Skeletal muscle cell (primary cell): ENCODE data around the gene SCGN.

ENCODE experiments used
- DNase-seq: peaks from one replicate; pipeline ENCODE4 v3.0.0-alpha.2; 2010; ENCODE audit warnings: low read depth
- H3K4me3 ChIP-seq: 2 replicates; pipeline ENCODE4 v1.5.1; 2011; ENCODE audit warnings: low read depth, mild to moderate bottlenecking, control low read depth, low read length, moderate library complexity

SCGN gene

DNA sequence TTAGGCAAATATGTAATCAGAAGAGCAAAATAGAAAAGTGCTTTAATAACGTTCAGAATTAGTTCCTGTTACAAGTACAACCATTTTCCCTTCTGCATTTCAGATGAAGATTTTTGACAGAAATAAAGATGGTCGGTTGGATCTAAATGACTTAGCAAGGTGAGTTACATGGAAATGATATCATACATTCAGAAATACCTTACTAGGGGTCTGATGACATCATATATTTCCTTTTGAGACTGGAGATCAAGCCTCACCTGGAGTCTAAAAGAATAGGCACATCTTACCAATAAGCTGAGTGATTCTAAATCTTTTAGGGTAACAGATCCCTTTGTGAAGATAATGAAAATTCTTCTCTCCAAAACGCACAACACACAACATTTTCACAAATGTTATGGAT is 29.8 kb downstream of the SCGN start:
- H3K4me3 ChIP-seq = no peak overlapping the region

DNA sequence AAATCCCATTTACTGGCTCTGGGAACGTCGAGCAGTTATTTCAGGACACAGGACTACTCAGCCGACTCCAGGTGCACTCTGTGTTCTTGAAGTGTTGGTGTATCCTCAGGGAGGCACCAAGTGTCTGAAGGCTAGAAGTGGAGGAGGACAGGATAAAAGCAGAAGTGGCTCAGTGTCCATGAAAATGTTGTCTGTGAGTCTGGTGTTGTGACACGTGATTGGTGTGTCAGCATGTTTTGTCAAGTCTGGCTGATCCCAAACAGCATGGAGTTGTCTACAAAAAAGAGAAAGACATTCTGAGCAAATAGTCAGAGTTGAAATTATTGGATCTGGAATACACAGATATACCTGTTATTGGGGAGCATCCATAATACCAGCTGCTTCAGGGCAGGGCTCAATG is 30.3 kb downstream of the SCGN start:
- H3K4me3 ChIP-seq = no peak overlapping the region
- DNase-seq = no peak

More for the DNA sequence above, 29.8 kb downstream of the SCGN start:
- DNase-seq = no peak

DNA sequence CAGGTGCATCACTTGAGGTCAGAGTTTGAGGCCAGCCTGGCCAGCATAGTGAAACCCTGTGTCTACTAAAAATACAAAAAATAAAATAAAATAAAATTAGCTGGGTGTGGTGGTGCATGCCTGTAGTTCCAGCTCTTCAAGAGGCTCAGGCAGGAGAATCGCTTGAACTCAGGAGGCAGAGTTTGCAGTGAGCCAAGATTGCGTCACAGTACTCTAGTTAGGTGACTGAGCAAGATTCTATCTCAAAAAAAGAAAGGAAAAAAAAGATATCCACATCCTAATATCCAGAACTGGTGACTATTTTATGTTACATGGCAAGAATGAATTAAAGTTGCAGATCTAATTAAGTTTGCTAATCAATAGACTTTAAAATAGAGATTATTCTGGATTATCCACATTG is 32.5 kb downstream of the SCGN start:
- no peak for DNase-seq
- no peak overlapping the region for H3K4me3 ChIP-seq

DNA sequence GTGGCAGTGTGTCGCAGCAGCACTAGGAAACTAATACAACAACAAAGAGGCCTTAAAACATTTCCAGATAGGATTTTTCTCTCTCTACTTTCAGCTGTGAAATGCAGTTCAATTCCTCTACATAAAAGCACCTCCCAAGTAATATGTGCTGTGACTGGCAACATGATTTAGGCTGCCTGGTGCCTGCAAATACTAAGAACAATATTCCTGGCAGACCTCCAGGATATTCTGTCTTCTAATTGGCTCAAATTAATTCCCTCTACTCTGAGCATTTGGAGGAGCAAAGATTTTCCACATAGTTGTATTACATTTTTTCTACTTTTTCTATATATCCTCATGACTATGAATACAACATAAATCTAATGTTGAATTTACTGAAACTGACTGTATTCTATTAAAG is 33.2 kb downstream of the SCGN start:
- no peak overlapping the region for H3K4me3 ChIP-seq
- DNase-seq = no peak

DNA sequence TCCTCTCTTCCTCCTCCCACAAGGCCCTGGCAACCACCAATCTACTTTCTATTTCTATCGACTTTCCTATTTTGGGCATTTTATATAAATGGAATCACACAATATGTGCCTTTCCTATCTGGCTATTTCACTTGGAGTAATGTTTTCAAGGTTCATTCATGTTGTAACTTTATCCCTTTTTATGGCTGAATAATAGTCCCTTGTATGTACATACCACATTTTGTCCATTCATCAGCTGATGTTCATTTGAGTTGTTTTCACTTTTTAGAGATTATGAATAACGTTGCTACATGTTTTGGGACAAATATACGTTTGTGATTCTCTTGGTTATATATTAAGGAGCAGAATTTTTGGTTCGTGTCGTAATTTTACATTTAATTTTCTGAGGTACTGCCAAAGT is 33.9 kb downstream of the SCGN start:
- H3K4me3 ChIP-seq = no peak overlapping the region

DNA sequence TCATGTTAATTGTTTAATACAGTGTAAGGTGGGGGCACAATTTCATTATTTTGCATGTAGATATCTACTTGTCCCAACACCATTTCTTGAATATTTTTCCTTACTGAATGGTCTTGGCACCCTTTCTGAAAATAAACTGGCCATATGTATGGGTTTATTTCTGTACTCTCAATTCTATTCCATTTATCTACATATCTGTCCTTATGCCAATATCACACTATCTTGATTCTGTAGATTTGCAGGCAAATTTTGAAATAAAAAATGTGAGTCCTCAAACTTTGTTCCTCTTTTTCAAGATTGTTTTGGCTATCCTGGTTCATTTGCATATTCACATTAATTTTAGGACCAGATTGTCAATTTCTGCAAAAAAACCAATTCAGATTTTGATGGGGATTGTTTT is 34.8 kb downstream of the SCGN start:
- no peak for DNase-seq
- no peak overlapping the region for H3K4me3 ChIP-seq

More for the DNA sequence above, 33.9 kb downstream of the SCGN start:
- DNase-seq = no peak

DNA sequence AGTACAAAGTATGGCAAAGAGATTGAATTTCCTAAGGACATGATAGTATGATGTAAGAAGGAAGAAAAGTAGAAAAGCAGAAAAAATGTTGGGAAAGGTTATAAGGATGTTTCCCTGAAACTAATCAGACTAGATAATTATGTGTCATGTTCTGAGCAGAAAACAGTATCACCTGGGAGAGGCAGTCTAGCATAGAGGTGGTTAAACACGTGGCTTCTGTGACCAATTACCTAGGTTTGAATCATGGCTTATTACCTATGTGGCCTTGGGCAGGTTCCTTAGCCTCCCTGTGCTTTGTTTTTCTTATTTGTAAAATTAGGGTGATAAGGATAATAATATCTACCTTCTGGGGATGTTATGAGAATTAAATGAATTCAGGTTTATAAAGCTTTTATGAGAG is 38.0 kb downstream of the SCGN start:
- no peak for DNase-seq
- H3K4me3 ChIP-seq = no peak overlapping the region

DNA sequence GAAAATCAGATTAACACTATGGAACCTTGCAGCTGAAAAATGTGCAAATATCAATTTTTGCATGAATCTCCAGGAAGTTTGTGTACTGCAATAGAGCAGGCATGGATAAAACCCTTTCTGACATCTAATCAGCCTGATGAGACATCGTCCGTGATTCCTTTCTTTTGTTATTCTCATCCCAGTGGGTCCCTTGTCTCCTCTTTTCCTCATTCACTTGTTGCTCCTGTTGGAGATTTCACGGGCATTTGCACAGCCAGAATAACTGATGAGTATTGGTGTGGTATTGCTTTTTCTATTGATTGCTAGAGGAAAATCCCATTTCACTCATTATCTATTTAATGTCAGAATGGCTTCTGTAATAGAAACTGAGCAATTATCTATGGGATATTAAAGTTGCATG is 39.9 kb downstream of the SCGN start:
- H3K4me3 ChIP-seq = no peak overlapping the region

DNA sequence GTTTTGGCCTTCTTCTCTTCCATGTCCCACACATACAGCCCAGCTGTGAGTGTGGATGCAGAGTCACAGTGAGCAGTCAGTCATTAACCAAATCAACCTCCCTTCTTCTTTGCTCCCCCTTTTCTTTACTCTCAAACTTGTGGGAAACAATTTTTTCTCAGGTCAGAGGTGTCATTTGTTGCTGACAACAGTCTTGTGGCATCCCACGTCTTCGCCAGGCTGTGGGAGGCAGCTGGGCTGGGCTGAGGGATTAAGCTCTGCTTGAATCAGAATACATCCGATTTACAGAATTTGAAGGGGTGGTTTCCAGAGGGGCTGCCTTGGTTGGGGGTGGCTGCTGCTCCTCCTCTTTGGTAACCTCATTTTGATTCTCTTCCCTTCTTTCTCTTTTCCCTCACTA is 40.5 kb downstream of the SCGN start:
- DNase-seq = no peak
- H3K4me3 ChIP-seq = no peak overlapping the region

More for the DNA sequence above, 39.9 kb downstream of the SCGN start:
- DNase-seq = no peak

DNA sequence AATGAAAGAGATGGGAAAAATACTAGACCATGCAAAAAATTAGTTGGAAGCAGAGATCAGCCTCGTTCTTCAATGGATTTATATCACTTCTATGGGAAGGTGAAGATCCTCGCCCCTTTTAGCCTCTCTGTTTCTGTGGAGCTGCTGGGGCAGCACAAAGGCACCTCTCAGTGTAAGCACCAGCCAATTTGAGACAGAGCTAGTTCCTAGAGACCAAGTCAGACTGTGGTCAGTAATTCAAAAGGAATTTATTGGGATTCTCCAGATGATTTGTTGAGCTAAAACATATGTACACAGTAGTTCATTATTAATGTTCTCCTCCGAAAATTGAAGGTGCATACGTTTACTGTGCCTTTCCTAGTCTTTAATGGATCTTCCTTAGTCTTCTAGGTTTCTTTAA is 42.4 kb downstream of the SCGN start:
- DNase-seq = no peak
- H3K4me3 ChIP-seq = no peak overlapping the region

DNA sequence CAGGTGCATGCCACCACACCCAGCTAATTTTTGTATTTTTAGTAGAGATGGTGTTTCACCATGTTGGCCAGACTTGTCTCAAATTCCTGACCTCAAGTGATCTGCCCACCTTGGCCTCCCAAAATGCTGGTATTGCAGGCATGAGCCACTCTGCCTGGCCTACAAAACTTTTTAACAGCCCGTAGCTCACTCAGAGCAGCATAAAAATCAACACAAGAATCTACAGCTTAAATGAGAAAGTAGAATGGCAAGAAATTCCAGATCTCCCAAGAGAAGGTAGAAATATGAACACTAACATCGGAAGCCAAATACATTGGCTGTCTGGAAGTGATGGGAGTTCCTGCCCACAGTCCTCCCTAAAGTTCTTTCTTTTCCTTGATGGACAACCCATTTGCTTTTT is 43.7 kb downstream of the SCGN start:
- H3K4me3 ChIP-seq = no peak overlapping the region
- DNase-seq = no peak

DNA sequence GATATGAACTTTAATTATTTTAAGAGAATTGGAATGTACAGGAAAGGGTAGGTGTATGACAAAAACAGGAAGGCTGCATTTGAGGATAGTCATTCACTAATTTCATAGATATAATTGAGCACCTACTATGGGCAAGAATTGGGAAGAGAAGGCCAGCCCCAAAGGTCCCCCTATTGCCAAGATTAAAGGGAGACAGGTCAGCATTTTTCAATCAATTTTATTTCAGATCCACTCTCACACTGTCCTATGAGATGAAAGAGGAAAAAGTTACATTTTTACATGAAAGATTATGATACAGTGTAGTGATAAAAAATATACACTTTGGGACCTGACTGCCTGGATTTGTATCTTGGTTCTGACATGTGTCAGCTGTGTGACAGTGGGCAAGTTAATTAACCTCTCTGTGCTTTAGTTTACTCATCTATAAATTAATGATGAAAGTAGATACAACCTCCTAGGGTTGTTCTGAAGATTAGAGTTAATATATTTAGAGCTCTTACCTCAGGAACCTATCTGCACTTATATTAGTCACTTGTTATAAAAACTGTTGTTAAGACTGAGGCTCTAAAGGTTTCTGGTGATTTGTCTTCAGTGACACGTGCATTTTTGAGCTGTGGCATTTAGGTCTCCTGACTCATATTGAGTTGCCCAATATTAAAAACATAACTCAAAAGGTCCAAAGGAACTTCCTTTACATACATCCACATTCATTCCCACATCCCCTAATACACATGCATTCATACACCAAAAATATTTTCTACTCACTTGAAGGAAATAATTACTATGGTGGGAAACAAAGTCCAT is 45.7 kb downstream of the SCGN start:
- no peak overlapping the region for H3K4me3 ChIP-seq
- DNase-seq = no peak

DNA sequence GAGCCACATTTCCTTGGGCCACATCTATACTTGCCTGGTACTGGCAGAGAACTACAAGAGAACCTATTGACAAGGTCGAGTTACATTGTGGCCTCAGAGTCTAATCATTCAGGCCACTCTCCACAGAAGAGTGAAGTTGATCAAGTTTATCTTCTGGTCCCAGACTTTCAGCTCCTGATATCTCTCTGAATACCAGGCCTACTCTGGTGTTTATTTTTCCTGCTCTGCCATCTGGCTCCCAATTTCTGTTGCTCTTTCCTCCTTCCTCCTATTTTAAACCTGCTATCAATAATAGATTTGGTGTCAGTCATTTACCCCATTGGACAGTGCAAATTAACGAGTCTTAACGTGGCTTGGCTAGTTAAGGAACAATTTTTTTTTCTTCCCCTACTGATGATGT is 46.6 kb downstream of the SCGN start:
- H3K4me3 ChIP-seq = no peak overlapping the region
- DNase-seq = no peak

DNA sequence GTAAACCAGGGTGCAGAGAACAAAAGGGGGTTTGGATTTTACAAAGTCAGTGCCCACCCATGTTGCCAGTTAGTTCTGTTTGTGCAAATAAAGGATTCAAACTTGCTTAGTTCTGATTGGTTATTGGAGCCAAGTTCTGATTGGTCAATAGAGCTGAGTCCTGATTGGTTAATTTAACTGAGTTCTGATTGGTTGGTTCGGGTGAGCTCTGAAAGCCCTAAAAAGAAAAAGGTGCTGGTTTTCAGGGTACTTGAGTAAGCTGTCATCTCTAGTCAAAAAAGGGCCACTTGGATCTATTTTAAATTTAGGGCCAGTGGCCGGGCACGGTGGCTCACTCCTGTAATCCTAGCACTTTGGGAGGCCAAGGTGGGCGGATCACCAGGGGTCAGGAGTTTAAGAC is 47.6 kb downstream of the SCGN start:
- H3K4me3 ChIP-seq = no peak overlapping the region
- no peak for DNase-seq

DNA sequence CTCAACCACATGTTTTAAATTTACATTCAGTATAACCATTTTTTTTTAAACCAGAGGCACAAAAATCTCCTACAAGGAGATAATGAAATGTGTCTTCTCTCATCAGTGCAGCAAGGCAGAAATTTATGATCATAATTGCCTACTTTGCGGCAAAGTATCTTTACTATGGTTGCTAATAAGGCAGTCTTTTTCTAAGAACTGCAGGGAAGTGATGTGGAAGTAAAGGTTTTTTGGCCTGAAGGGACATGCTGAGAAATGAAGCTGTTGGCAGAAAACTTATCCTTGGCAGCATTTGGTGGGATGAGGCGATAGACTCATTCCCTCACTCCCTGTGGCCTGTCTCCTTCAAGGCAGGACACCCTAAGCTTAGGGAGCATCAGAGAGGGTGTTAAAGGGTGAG is 48.7 kb downstream of the SCGN start:
- DNase-seq = no peak
- H3K4me3 ChIP-seq = no peak overlapping the region

DNA sequence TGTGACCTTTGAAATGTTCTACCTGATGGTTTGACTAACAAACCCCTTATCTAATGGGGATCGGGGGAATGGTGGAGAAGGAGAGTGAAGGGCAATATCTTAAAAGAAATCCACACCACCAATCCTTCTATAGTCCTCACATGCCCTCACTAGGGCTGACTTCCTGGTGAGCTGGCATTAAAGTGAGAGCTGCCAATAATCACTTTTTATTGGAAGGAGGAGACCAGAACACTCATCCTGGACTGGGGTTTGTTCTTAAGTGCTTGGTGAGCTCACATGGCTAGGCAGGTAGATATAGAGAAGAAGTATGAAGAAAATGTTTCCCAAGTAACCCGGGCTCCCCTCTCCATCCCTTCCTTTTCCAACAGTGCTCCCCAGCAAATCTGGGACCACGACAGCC is 49.8 kb downstream of the SCGN start:
- no peak overlapping the region for H3K4me3 ChIP-seq
- no peak for DNase-seq

DNA sequence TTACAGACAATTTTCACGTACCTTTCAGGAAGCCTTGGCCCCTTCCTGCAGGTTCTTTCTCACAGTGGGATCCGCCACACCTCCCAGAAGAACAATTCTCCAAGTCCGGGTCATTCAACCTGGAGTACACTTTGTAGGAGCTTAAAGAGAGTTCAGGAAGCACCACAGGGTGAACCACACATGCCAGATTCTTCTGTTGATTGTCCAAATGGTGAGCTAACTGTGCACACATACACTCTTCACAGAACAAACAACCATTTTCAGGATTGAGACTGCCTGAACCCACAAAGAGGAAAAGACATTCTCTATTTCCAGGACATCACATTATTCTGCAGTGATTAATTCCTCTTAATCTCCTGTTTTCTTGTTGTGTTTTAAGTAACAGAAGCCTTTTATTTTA is 51.0 kb downstream of the SCGN start:
- no peak for DNase-seq
- H3K4me3 ChIP-seq = no peak overlapping the region

DNA sequence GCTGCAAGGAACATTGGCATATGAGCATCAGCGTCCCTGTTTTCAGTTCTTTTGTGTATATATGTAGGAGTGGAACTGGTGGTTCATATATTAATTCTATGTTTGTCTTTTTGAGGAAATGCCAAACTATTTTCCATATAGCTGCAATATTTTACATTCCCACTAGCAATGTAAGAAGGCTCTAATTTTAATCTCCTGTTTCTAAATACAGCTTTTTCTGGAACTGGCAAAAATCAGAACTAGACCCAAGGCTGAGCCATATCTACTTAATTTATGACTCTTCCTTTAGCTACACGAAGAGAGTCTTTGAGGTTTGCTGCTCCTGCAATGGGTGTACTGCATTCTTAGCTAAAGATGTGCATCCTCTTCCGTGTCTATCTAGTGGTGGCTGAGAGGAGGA is 52.0 kb downstream of the SCGN start:
- no peak overlapping the region for H3K4me3 ChIP-seq
- DNase-seq = no peak

DNA sequence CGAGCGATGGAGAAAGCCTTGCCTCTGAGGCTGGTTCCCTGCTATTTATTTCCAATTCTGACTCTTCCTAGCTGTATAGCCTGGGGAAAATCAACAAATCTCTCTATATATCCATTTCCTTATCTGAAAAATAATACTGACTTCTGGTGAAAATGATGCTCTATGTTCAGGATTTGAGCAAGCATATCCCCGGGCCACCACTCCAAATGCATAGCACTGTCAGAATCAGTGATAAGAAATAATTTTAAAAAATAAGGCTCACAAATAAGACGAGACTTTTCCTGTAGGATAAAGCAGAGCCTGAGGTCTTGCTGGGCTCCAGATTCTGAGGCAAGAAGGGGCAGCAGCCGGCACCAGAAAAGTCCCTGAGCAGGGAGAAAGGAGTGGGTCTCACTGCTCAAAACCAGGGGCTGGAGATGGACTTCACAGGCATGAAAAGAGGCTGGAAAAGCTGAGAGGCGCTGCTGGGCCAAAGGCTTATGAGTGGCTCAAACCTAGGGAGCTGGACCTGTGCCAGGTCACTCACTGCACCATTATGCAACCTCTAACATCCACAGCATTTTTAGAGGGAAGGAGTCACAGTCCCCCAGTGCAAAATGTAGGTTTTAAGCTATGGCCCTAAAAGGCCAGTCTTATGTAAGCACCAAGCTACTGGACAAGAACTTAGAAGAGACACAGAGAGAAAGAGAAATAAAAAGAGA is 54.4 kb downstream of the SCGN start:
- DNase-seq = no peak
- H3K4me3 ChIP-seq = no peak overlapping the region

DNA sequence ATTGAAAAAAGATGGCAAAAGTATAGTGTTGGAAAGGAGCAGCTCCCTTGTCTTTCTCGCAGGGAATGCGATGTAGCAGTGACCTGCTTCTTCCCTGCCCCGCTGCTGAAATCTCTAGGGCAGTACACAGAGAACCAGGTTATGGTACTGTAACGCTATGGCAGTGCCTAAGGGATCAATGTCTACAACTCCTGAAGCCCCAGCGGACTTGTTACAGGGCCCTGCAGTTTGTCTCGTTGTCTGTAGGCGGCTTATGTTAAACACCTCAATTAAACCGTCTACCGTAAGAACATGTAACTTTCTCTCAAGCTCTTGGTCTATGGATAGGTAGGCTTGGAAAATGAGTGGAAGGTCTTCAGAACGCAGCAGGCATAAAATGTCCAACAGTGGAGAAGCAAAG is 57.7 kb downstream of the SCGN start:
- DNase-seq = no peak
- H3K4me3 ChIP-seq = no peak overlapping the region

DNA sequence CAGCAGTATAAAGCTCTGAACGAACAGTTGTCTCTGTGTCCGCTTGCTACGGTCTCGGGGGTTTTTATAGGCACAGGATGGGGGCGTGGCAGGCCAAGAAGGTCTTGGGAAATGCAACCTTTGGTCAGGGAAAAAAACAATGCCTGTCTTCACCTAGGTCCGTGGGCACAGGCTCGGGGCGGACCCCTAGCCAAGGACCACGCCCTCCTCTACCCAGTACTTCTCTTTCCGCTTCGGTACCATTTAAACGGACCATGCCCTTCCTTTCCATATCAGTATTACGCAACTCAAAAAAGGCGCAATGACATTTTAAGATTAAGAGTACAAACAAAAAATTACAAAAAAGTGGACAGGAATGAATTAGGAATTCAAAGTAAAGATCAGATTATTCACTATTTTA is 58.3 kb downstream of the SCGN start:
- DNase-seq = no peak
- H3K4me3 ChIP-seq = no peak overlapping the region
